Stimulated activated CD4-positive, alpha-beta T cell treated with anti-CD3 and anti-CD28 coated beads, Interleukin-15, amount 100 ng/mL, for 24 hours (primary cell): ENCODE data around the gene PTPRG.
"Not testable (repeated sequence)": the region's sequence is repeated elsewhere in the genome, so short reads cannot be mapped to it uniquely, and the experiment has no call there.

Source experiments
- DNase-seq: peaks from one replicate; pipeline ENCODE4 v3.0.0-alpha.2; 2020

The PTPRG gene

DNA sequence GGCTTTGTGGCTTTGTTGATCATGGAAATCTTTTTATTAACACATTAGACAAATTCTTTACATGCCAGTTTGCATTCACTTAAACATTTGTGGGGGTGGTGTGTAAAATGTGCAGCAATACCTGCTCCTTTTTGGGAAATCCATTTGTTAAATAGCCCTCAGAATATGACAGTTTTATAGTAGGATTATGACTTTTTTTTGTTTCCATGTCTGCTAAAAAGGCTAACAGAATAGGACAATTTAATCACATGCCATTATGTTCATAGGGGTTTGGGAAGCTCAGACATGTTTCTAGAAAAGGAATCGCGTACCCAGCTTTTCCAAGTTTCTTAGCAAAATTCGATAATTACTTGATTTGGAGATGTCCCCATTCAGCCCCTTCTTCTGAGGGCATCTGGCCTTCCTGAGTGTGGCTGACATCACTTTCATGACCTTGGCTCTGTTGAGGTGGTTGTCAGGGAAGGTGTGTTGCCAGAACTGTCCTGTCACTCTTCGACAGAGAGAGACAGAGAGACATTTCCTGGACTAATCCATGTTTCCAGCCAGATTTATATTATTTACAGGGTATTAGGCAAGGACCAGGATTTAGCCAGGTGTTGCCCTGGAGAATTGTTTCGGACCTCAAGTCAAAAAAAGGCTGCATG lies 126.4 kb downstream of the PTPRG start:
- no peak for DNase-seq

DNA sequence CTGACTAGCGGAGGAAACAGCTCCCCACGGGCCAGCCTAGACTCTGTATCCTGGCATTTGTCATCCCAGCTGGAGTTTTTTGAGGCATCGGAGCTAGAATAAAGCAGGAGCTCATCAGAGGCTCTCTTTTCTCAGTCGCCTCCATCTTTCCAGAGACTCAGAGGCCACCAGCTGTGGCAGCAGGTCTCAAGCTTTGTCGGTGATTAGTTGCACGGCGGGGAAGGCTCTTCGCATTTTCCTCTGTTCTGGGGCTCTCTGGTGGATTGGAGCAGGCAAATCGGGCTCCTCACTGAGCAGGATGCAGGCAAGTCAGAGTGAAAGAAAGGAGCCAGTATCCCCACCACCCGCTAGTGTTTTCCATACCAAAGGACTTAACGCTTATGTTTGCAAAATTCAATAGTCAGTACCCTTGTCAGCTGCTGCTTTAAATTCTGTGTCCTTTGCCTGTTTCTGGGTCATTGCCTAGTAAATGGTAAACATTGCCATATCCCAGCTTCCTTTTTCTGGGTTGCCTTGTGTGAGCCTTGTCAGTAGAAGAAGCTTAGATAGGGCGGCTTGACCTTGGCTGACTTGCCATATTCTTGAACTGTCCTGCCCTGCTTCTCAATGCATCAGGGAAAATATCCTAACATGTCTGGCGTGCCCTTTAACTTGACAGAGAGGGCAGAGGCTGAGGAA lies 127.1 kb downstream of the PTPRG start:
- DNase-seq: no peak

DNA sequence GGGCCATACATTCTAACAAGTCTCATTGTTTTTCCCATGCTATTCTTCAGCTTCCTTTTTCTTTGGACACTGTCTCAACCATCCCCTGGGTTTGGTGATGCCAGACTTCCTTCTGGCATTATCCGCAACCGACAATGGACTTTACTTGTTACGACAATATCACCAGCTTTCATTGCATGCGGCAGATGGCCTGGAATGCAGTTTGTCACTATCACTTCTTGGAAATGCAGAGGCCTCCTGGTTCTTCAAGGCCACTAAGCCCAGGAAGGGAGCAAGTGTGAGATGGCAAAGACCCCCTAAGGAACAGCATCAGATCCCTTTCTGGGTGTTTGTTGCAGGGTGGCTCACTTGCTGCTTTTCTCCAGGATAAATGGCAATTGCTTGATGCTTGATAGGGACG lies 128.6 kb downstream of the PTPRG start:
- DNase-seq: no peak

DNA sequence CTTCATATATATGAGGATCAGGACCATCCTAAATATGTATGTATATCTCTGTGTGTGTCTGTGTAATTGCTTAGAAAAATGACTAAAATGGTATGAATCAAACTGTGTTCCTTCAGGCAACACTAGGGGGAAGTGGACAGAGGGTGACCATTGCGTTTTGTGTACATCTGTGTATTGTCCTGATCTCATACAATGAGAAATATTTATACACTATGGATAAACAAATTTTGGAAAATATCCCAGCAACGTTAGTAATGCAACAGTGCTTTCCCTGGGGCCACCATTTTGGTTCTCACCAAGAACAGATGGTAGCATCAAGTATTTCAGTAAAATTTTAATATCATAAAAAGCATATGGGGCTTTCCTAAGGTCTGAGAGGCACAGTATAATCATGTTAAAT lies 130.1 kb downstream of the PTPRG start:
- DNase-seq: no peak

DNA sequence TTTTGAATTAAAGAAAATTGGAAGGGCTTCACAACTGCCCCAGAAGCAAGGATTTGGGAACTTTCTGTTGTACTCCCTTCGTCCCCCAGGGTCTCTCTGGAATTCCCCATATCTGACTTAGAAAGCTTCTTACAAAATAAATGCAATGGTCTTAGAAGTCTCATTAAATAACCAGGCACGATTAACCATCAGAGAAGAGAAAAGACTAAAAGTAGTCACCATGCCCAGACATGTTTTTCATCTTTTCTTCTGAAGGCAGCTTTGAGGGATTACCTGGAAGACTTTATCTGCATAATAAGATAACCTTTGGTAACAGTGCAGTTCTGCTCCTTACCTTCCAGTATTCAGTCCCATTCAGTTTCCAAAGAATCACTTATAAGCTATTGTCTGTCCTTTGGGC lies 135.9 kb downstream of the PTPRG start:
- no peak for DNase-seq

DNA sequence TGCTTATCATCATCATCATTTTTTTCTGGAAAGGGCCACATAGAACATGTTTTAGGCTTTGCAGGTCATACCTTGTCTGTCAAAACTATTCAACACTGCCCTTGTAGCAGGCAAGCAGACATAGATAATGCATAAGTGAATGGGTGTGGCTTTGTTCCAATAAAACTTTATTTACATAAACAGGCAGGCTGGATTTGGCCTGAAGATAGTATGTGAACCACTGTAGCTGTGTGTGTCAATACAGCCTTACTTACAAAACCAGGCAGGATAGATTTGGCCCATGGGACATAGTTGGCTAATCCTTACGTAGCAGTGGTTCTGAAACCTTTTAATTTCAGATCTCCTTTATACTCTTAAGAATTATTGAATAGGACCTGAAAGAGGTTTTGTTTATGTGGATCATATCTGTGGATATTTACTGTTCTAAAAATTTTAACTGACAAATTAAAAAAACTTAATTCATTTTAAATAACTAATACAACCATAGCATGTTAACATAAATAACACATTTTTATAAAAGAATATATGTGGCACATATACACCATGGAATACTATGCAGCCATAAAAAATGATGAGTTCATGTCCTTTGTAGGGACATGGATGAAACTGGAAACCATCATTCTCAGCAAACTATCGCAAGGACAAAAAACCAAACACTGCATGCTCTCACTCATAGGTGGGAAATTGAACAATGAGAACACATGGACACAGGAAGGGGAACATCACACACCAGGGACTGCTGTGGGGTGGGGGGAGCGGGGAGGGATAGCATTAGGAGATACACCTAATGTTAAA lies 137.1 kb downstream of the PTPRG start:
- DNase-seq: not testable (repeated sequence)

DNA sequence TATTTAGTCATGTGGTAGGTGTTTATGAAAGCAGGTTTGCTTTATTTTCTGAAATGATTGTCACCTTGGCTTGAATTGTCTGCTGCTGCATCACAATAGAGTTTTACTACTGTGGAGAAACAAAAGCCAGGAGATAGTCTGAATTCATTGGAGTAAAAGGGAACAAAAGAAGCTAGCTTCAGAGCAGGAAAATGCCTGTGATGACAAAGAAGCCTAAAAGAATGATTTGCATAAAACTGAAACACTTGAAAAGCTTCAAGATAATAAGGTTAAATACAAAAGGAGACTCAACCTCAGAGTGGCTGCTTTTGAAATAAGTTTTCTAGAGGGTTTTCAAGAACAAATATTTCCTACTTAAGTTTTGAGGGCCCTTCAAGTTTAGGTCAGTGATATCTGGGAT lies 138.3 kb downstream of the PTPRG start:
- DNase-seq: no peak

DNA sequence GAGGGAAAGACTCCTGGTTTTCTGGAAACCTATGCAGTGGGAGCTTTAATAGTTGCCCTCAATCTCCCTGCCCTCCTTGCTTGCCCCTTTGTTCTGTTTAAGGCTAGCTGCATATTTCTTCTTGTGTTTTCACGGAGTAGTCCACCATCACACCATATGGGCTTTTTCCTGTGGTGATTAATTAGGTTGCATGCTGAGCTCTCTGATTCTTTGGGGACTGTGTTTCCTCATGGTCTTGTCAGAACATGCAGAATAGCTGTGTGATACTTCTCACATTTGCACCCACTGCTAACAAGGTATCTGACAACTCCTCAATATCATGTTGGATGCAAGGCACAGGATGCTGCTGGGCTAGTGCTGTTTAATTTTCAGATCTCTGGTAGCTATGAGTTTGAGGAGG lies 139.6 kb downstream of the PTPRG start:
- DNase-seq: no peak

DNA sequence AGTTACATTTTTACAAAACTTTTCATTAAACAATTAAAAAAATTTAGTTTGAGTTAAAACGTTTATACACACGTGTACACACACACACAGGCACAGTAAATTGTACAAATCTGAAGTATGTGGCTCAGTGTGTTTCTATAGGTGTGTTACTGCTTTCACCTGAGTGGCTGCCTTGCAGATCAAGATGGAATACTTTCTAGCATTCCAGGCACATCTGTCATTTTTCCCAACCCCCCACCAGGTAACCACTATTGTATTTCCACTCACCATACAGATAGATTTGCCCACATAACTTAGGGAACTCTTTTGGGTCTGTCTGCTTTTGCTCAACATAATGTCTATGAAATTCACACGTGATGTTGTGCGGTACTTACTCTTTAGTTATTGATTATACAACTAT lies 141.1 kb downstream of the PTPRG start:
- no peak for DNase-seq

DNA sequence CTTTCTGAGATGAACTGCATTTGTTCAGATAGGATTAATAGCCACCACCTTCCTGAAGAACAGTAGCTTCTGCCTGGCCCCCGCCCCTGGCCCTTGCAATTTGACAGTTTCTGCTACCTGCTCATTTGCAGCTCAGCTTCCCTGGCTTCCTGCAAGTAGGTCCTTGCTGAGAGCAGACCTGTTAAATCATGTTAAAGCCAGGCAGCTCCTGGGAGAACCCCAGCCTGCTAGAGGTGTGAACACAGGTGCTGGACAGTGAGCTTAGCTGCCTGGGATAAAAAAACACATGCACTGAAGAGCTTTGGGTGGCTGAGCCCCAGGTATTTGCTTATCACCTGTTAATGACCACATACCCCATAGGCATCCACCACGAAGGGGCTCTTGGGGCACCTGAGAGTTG lies 143.4 kb downstream of the PTPRG start:
- no peak for DNase-seq

DNA sequence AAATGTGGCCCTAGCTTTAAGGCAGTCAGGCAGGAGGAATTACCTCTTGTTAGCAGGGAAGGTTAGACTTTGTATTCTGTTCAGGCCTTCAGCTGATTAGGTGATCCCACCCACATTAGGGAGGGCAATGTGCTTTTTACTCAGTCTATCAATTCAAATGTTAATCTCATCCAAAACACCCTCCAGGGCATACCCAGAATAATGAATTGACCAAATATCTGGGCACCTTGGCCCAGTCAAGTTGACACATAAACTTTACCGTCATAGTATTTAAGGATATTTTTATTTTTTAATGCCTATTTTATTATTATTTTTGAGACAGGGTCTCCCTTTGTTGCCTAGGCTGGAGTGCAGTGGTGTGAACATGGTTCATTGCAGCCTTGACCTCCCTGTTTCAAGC lies 146.1 kb downstream of the PTPRG start:
- no peak for DNase-seq

DNA sequence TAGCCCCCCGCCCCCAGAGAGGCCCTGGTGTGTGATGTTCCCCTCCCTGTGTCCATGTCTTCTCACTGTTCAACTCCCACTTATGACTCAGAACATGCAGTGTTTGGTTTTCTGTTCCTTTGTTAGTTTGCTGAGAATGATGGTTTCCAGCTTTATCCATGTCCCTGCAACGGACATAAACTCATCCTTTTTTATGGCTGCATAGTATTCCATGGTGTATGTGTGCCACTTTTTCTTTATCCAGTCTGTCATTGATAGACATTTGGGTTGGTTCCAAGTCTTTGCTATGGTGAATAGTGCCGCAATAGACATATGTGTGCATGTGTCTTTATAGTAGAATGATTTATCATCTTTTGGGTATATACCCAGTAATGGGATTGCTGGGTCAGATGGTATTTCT lies 149.5 kb downstream of the PTPRG start:
- not testable (repeated sequence) for DNase-seq

DNA sequence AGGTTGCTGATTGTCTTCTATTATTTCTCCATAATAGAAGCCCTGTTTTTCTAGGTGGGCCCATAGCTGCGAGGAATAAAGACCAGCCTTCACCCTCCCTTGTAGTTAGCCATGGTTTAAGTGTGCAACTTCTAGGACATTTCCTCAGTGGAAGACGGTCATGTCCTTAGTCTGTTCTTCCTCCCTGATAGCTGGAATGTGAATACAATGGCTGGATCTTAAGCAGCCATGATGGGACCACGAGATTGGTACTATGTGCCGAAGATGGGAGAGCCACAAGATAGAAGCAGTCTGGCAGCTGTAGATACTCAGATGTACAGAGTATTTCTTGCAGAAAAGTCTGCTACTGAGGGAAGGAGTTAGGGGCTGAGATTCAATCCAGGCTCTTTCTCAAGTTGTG lies 152.9 kb downstream of the PTPRG start:
- no peak for DNase-seq

DNA sequence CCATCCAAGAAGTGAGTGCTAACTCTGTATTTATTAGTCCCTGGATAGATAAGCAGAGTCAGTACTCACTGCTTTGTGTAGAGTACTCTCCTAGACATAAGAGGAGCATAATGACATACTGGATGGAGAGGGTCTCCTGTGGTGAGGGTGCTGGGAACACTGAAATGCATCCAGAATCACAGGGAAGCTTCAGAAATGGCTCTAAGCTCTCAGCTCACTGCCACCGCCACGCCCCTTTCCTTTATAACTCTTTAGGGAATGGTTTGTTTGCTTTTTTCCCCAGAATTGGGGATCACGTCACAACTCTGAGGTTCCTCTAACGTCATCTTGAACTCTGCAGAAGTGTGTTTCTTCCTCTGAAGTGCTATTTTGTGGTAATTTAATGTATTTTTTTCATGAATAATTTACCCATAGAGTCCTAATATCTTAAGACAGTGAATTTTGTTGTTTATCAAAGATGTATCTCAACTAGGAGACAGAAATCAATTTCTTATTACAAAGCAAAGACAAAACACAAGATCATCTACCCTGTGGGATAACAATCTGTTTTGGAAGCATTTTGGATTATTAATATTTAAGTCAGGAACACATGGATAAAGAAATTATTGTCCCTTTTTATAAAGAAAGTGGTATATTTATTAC lies 154.6 kb downstream of the PTPRG start:
- no peak for DNase-seq

DNA sequence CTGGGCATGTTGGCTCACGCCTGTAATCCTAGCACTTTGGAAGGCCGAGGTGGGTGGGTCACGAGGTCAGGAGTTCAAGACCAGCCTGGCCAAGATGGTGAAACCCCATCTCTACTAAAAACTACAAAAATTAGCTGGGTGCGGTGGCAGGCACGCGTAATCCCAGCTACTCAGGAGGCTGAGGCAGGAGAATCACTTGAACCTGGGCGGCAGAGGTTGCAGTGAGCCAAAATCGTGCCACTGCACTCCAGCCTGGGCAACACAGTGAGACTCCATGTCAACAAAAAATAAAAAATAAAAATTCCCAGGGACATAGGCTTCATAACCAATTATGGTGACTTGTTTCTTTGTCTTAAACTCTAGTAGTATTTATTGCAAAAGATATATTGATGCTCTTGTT lies 155.3 kb downstream of the PTPRG start:
- DNase-seq: not testable (repeated sequence)

DNA sequence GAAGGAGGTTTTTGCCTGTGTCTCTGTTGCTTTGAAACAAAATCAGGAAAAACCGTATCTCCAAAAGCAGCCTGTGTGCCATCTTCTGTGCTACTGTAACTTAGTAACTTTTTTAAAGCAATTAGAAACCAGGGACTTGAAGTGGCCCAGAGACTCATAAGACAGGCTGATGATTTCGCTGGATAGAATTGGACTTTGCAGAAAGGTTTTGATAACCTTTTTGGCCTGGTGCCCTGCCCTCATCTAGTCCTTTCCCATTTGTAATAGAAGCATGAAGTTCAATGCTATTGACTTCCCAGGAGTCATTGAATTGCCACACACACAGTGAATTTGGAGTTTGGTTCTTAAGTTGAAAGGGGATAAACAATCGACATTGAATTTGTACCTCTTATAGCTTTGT lies 157.2 kb downstream of the PTPRG start:
- no peak for DNase-seq

DNA sequence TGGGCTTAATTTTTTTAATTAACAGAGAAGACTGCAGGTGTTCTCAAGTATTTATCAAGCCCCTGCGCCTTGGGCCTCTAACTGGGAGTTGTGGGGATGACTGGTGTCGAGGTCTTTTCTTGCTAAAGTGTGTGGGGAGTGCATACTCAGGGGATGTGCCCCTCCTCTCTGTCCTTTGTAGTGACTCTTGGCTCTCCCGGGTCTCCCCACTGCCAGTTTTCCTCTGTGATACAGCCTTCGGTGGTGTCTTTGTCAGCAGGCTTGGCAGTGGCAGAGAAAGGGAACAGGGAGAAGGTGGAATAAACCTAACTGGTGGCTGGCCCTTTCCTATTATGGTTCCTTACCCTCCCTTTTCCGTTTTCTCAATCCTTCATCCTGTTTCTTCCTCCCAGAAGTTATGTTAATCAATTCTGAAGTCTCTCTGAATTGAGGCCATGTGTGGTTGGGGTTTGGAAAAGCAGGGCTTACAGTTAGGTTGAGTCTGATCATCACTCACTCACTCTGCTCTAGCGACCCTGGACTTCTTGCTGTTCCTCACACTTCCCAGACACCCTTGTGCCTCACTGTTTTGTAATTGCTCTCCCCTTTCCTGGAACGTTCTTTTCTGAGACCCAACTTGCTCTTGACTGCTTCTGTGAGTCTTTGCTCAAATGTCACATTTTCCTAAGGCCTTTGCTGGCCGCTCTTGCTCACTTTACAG lies 158.1 kb downstream of the PTPRG start:
- no peak for DNase-seq

DNA sequence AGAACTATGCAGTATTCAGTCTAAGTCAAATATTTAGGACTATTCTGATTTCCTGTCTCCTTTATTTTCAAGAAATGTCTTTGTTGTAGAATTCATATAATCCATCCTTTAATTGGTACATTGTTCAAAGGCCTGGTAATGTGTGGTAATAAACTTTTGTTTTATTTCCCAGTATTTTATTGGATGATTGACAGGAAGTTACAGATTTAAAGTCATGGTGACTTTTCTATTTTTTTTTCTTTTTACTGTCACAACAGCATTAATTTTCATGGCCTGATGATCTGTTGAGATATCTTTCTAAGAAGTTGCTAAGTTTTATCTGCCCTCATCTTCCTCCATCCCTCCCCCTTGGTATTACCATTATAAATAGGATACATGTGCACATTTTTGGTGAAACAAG lies 161.7 kb downstream of the PTPRG start:
- DNase-seq: no peak

DNA sequence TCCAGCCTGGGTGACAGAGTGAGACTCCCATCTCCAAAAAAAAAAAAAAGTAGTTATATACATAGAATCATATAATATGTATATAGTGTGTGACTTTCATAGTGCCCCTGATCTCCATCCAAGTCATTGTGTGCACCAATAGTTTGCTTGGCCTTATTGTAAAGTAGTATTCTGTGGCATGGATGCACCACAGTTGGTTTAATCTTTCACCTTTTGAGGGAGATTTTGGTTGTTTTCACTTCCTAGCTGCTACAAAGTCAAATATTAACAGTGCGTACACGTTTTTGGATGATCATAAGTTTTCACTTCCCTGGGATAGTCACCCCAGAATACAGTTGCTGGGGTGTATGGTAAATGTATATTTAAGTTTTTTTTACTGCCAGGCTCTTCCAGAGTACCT lies 162.8 kb downstream of the PTPRG start:
- no peak for DNase-seq

DNA sequence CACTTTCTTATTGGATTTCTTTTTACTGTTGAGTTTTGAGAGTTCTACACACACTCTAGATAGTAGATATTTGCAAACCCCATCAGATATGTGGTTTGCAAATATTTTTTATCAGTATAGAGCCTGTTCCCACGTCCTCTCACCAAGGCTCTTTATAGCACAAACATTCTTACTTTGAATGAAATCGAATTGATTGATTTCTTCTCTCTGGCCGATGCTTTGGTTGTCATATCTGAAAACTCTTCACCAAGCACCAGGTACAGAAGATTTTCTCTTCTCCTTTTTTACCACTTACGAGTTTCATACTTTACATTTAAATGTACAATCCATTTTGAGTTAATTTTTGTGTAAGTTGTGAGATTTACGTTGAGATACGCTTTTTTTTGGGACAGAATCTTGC lies 163.4 kb downstream of the PTPRG start:
- DNase-seq: no peak

DNA sequence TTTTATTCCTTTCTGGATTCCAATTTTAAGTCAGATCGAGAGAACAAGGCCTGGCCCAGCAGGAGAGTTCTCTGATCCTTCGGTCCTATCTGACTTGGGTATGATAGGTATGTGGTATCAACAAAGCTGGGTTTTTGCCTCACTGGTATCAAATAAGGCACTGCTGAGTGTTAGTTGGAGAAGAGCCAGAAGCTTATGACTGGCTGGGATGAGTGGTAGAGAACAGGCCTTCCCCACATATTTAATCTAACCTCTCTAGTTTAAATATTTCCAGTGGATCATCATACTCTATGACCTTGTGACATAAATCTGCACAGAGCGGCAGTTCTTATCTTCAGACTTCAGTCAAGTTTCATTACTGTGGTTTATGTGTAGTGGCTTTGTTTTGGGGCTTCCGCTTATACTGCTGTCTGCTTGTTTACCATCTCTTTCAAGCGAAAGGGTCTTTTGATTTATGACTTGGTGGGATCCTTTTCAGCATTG lies 164.5 kb downstream of the PTPRG start:
- DNase-seq: no peak

DNA sequence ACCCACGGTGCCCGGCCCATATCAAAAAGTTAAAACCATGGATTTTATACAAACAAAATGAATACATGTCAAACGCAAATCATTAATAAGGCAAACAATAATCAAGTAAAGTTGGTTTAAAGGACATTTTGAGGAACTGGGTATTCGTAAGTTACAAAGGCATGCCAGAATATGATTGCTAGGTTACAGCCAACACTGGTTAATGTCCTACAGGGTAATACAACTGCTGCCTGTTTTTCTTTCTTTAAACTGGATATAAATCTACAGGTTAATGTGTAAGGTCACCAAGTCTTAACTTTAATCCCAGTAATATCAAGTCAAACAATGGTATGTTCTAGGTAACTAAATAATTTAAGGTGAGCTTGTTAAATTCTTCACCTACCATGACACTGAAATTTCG lies 166.1 kb downstream of the PTPRG start:
- DNase-seq: no peak

DNA sequence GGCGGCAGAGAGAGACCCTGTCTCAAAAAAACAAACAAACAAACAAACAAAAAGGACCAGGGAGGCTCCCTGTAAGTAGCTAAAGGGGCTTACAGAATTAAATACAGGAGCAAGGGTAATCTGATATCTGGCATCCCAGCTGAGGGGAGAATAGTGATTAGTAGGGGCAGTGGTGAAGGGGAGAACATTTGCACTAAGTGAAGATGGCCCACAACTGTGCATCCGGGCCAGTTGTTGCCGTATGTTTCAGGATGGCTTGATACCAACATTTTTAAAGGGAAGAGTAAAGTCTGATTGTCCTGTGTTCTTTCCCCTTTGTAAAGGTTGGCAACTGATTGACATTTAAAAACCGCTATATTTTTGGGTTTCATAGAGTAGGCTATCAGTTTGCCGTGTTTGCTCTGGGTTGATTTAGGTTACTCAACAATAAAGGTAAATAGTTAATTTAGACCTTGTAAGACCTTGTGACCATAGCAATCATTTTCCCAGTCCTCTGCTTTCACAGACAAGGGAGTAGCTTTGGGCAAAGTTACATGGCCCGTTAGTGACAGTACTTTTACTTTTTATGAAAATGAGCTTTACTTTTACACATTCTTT lies 167.8 kb downstream of the PTPRG start:
- no peak for DNase-seq
